A549 (cell line): Measurements from ENCODE around the gene SLC39A2. TPM values are rescaled to one million over a fixed set of nuclear protein-coding genes. Genes with fewer than 3 reads are reported as not detected.

ENCODE experiments used
- ATAC-seq, 2 experiments: fragments of 200-7000 bp in 1 of 2; fragments of >200 bp in 1 of 2; cut with Nextera tagmentation in 1 of 2; cut with Tn5 transposase in 1 of 2; 3 replicates each; pipeline versions ENCODE4 v1.8.0 to v1.9.1; 2018 to 2020; ENCODE audit warnings: mild to moderate bottlenecking in 1 of 2, moderate library complexity in 1 of 2
- CTCF ChIA-PET: fragments of 300-600 bp; sonication (Branson Sonifier 250); formaldehyde crosslinking; extraction: SDS; loops from one replicate; lab custom pipeline; 2021; ENCODE audit warnings: antibody characterized with exemption, inconsistent platforms; lab: Yijun Ruan, JAX
- POLR2A ChIA-PET: fragments of 350-600 bp; formaldehyde crosslinking; extraction: SDS; loops from one replicate; lab custom pipeline; 2021; ENCODE audit warnings: antibody characterized with exemption, inconsistent platforms; lab: Yijun Ruan, JAX
- DNase-seq, 2 experiments: peaks; one replicate each; pipeline versions ENCODE4 v3.0.0 to v3.0.0-alpha.2; 2011 to 2016; ENCODE audit warnings: low read depth in 1 of 2, low spot score in 1 of 2
- FAIRE-seq: peaks from 2 replicates; lab custom pipeline; 2011; peaks lifted over from hg19 to GRCh38; lab: Jason Lieb, UNC
- H3K27ac ChIP-seq, 2 experiments: fragments of >200 bp; sonication (Bioruptor Twin); formaldehyde crosslinking; 3 replicates each; pipeline ENCODE4 v1.5.1; 2016 to 2017
- H3K4me1 ChIP-seq: fragments of >200 bp; sonication (Bioruptor Twin); formaldehyde crosslinking; 3 replicates; pipeline ENCODE4 v1.6.1; 2016
- H3K4me2 ChIP-seq: fragments of >200 bp; sonication (Bioruptor Twin); formaldehyde crosslinking; 3 replicates; pipeline ENCODE4 v1.6.1; 2016
- H3K4me3 ChIP-seq: fragments of >200 bp; sonication (Bioruptor Twin); formaldehyde crosslinking; 3 replicates; pipeline ENCODE4 v1.5.1; 2016
- H3K9me3 ChIP-seq: fragments of >200 bp; sonication (Bioruptor Twin); formaldehyde crosslinking; 3 replicates; pipeline ENCODE4 v1.6.1; 2016
- CBX2 ChIP-seq: fragments of 200-600 bp; sonication (generic); IDR thresholded peaks from 2 replicates; pipeline ENCODE4 v1.6.1; 2016; ENCODE audit warnings: low read depth, mild to moderate bottlenecking, borderline replicate concordance
- CBX8 ChIP-seq: fragments of 200-600 bp; sonication (generic); IDR thresholded peaks from 2 replicates; pipeline ENCODE4 v1.6.1; 2016
- CEBPB ChIP-seq, 2 experiments: fragments of >200 bp in 1 of 2; sonication (Bioruptor Twin) in 1 of 2; formaldehyde crosslinking in 1 of 2; IDR thresholded peaks; 2 replicates each; pipeline ENCODE4 v1.6.1; 2012 to 2016
- CTCF ChIP-seq: fragments of >200 bp; sonication (Bioruptor Twin); formaldehyde crosslinking; IDR thresholded peaks from 3 replicates; pipeline ENCODE4 v1.5.1; 2016
- E2F6 ChIP-seq: IDR thresholded peaks from 2 replicates; pipeline ENCODE4 v1.6.1; 2012; ENCODE audit warnings: low read depth, borderline replicate concordance
- ELK1 ChIP-seq: fragments of 150-350 bp; IDR thresholded peaks from 2 replicates; pipeline ENCODE4 v1.6.1; 2014; ENCODE audit warnings: low read depth, mild to moderate bottlenecking, low read length
- ESRRA ChIP-seq: fragments of 150-350 bp; IDR thresholded peaks from 2 replicates; pipeline ENCODE4 v1.6.1; 2014; ENCODE audit warnings: mild to moderate bottlenecking, low read length, borderline replicate concordance
- GATA3 ChIP-seq: IDR thresholded peaks from 2 replicates; pipeline ENCODE4 v1.6.1; 2012; ENCODE audit warnings: borderline replicate concordance
- HEYL ChIP-seq: fragments of 250-450 bp; sonication (Bioruptor Pico); IDR thresholded peaks from 2 replicates; pipeline ENCODE4 v1.8.0; 2021; ENCODE audit warnings: mild to moderate bottlenecking, moderate library complexity
- HOXB5 ChIP-seq: fragments of 250-450 bp; sonication (Bioruptor Pico); IDR thresholded peaks from 2 replicates; pipeline ENCODE4 v1.5.0; 2020; ENCODE audit warnings: mild to moderate bottlenecking, moderate library complexity
- MAFK ChIP-seq: fragments of 450-650 bp; IDR thresholded peaks from 2 replicates; pipeline ENCODE4 v1.6.1; 2014; ENCODE audit not compliant: partially characterized antibody
- MAZ ChIP-seq: fragments of 150-350 bp; IDR thresholded peaks from 2 replicates; pipeline ENCODE4 v1.6.1; 2014; ENCODE audit warnings: antibody characterized with exemption, low read depth, low read length, borderline replicate concordance
- NFE2L2 ChIP-seq: fragments of 150-350 bp; conservative IDR thresholded peaks from 2 replicates; pipeline ENCODE4 v1.6.1; 2014; ENCODE audit warnings: low read length
- NPAS2 ChIP-seq: fragments of 250-450 bp; sonication (Bioruptor Pico); IDR thresholded peaks from 2 replicates; pipeline ENCODE4 v1.8.0; 2022; ENCODE audit warnings: mild to moderate bottlenecking, moderate library complexity, borderline replicate concordance
- NR3C1 ChIP-seq: fragments of >200 bp; sonication (Bioruptor Twin); formaldehyde crosslinking; IDR thresholded peaks from 3 replicates; pipeline ENCODE4 v1.6.1; 2017
- PBX3 ChIP-seq: IDR thresholded peaks from 2 replicates; pipeline ENCODE4 v1.6.1; 2012
- RAD21 ChIP-seq, 2 experiments: fragments of >200 bp in 1 of 2; sonication (Bioruptor Twin) in 1 of 2; formaldehyde crosslinking in 1 of 2; IDR thresholded peaks in 1 of 2; conservative IDR thresholded peaks in 1 of 2; 2 replicates in 1 of 2; 3 replicates in 1 of 2; pipeline ENCODE4 v1.6.1; 2012 to 2018; ENCODE audit warnings: inconsistent platforms in 1 of 2
- RARB ChIP-seq: fragments of 250-450 bp; sonication (Bioruptor Pico); IDR thresholded peaks from 2 replicates; pipeline ENCODE4 v1.8.0; 2021; ENCODE audit warnings: mild to moderate bottlenecking, moderate library complexity
- SMC3 ChIP-seq: fragments of >200 bp; sonication (Bioruptor Twin); formaldehyde crosslinking; IDR thresholded peaks from 3 replicates; pipeline ENCODE4 v1.6.1; 2018; ENCODE audit warnings: inconsistent platforms
- SREBF2 ChIP-seq: fragments of 450-650 bp; IDR thresholded peaks from 2 replicates; pipeline ENCODE4 v1.6.1; 2014; ENCODE audit warnings: mild to moderate bottlenecking, moderate library complexity
- TFCP2L1 ChIP-seq: fragments of 250-450 bp; sonication (Bioruptor Pico); IDR thresholded peaks from 2 replicates; pipeline ENCODE4 v1.5.0; 2021; ENCODE audit warnings: mild to moderate bottlenecking
- TP53 ChIP-seq: fragments of 250-450 bp; sonication (Bioruptor Pico); IDR thresholded peaks from 2 replicates; pipeline ENCODE4 v1.5.0; 2021; ENCODE audit warnings: mild to moderate bottlenecking, moderate library complexity
- WGBS: methylation state at CpG from one replicate; pipeline ENCODE4 v1.1.6; 2017; ENCODE audit errors: missing lambda C conversion rate; 5-methylcytosine and 5-hydroxymethylcytosine counted together
- polyA plus RNA-seq, 4 experiments: library from polyadenylated mRNA; depleted of rRNA in 3 of 4; stranded (reverse); fragments of >200 nt; fragmentation: RNase III in 1 of 4; extraction: RNeasy Plus Mini Kit Qiagen cat#74134 plus additional on column Dnase treatment in 1 of 4; gene quantifications; 2 replicates in 3 of 4; 3 replicates in 1 of 4; pipeline ENCODE4 v1.2.3, GENCODE V29; 2011 to 2017

Gene SLC39A2
- polyA plus RNA-seq, 2 of the 4 experiments (the other 2 are of a cell fraction): not detected

GRCh38 chr14:21014761-21015190 is 15.7 kb downstream of the SLC39A2 start:
- no peak overlapping the region for H3K4me3 ChIP-seq
- TF ChIP-seq CTCF (peak; percentile 93), RARB (CRISPR knock-in tag) (no peak), E2F6 (no peak), RAD21 (conservative IDR thresholded peaks at IDR 0.05 in 1 of 2, IDR thresholded peaks at IDR 0.05 in 1 of 2) (peak; percentile 90 to 96), TP53 (no peak), HEYL (CRISPR knock-in tag) (no peak), MAFK (no peak), GATA3 (no peak), SMC3 (peak; percentile 92), NFE2L2 (no peak), ELK1 (no peak)
- DNase-seq (peak; percentile 76 to 86), ATAC-seq (peak; percentile 92 to 95), FAIRE-seq (no peak)
- H3K4me2 ChIP-seq: peak overlapping the region; percentile 45
- no peak overlapping the region for H3K27ac ChIP-seq
- no peaks in the 10 kb centered on the region for H3K4me1 ChIP-seq
- CTCF ChIA-PET: interaction anchor here (0.5 to 16.3 kb wide), 50 partner anchors 9 to 669 kb away, joined by 3 to 323 read pairs (median 6); partner anchors contain the start of genes ARHGEF40, NDRG2, RNASE13 and RNASE7
- POLR2A ChIA-PET: interaction anchor here (0.6 to 2.5 kb wide), 6 partner anchors 25 to 672 kb away, joined by 3 to 18 read pairs (median 4); no protein-coding TSS in a partner anchor
- H3K9me3 ChIP-seq: no peaks in the 10 kb centered on the region
- 3% methylated on average over 4 of the region's 4 CpGs for WGBS

- Histone ChIP-seq H3K4me2 (no peak overlapping the region), H3K9me3 (no peaks in the 10 kb centered on the region), H3K4me3 (no peak overlapping the region), H3K4me1 (no peaks in the 10 kb centered on the region), H3K27ac (no peak overlapping the region)
- CTCF ChIA-PET: interaction anchor here (0.5 to 16.3 kb wide), 45 partner anchors 8 to 462 kb away, joined by 3 to 323 read pairs (median 6); partner anchors contain the start of genes ARHGEF40, NDRG2, RNASE13 and RNASE7
- no peak for ATAC-seq
- DNase-seq: no peak
- no peak for FAIRE-seq
- TF ChIP-seq TFCP2L1 (CRISPR knock-in tag): no peak
- no peak for TF ChIP-seq CBX8
- no peak for TF ChIP-seq PBX3
- TF ChIP-seq CEBPB (IDR thresholded peaks at IDR 0.05): no peak
- no peak for TF ChIP-seq SMC3
- TF ChIP-seq SREBF2: no peak
- no peak for TF ChIP-seq ELK1
- no peak for TF ChIP-seq NR3C1
- no peak for TF ChIP-seq CBX2
- TF ChIP-seq NFE2L2: no peak
- no peak for TF ChIP-seq MAZ
- no peak for TF ChIP-seq HOXB5 (CRISPR knock-in tag)
- no peak for TF ChIP-seq ESRRA
- TF ChIP-seq NPAS2 (CRISPR knock-in tag): no peak
- TF ChIP-seq RAD21 (conservative IDR thresholded peaks at IDR 0.05 in 1 of 2, IDR thresholded peaks at IDR 0.05 in 1 of 2): no peak
- POLR2A ChIA-PET: interaction anchor here (0.6 to 2.5 kb wide), 5 partner anchors 54 to 672 kb away, joined by 3 to 18 read pairs (median 3); no protein-coding TSS in a partner anchor
- 48% methylated on average over 6 of the region's 6 CpGs for WGBS
These were observed 16.2 kb downstream of the SLC39A2 start for GRCh38 chr14:21015312-21015711.
